HG03469 (cell line): ENCODE data around the gene TTLL5.

Source experiments
- ATAC-seq: cut with Tn5 transposase; IDR thresholded peaks from one replicate; pipeline ENCODE4 v1.9.1; 2021; ENCODE audit warnings: mild to moderate bottlenecking, moderate library complexity, moderate number of reproducible peaks; ENCODE audit not compliant: unreplicated experiment

TTLL5 gene

DNA sequence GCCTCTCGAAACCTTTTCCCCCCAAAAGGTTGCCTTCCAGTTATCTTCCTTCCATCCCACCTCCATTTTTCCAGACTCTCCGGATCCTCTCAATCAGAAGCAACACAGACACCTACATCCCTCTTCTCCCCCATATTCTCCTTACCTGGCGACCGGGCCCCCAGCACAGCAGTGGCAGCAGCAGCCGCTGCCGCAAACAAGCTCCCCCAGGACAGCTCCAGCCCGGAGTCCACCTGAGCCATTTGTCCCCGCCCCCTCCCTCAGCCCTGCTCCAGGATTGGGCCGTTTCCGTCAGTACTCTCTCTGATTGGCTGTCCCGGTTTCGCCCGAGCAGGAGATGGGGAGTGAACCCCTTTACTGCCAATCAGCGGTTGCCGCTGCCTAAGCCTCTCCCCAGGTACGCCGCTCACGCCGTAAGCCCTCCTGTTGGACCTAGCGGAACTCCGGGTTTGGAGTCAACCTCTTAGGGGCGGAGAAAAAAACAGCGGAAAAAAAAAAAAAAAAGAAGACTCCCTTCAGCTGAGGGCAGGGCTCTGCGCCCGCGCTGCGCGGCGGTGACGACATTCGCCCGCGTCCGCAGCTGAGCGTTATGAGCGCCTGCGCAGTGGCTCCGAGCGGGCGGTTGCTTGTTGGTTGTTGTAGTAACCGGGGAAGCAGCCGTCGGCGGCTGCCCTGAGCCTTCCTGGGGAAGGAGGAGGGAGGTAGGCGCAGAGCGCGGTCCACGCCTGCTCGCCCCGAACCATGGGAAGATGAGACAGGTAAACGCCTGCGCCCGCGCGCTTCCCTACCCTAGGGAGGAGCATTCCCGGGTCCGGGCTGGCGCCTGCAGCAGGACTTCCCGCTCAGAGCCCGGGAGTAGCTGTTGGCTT, at the start of gene TTLL5, which contains the start of gene ERG28:
TTLL5 (plus strand) TSS at position 617 of the 869 bp plus-strand sequence. CDS start 1,904 bp downstream, outside the sequence.
ERG28 (minus strand) TSS at position 247 of the 869 bp plus-strand sequence. CDS start 3,374 bp downstream, outside the sequence.
- ATAC-seq, result peak; percentile 83

- ATAC-seq, result no peak
Observed at GRCh38 chr14:75612157-75612556, 48.9 kb upstream of the TTLL5 start.

DNA sequence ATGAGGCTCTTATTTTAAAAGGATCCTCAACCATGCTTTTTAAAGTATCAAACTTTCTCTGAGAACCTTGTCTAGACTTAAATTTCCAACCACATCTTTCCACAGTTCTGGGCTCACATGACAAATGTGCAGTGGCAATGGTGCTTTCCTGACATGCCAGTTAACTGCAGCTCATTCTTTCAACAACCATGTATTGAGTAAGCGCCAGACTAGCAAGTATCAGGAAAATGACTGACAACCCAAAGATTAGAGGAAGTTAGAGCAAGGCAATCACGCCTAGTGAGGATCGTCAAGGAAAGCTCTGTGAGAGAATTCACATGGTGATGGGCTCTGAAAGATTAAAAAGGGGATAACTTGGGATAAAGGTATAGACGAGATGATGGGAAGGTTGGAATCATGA, 46.9 kb upstream of the TTLL5 start:
- ATAC-seq, result no peak

- ATAC-seq, result no peak
Observed at GRCh38 chr14:75615200-75615599, 45.8 kb upstream of the TTLL5 start.

DNA sequence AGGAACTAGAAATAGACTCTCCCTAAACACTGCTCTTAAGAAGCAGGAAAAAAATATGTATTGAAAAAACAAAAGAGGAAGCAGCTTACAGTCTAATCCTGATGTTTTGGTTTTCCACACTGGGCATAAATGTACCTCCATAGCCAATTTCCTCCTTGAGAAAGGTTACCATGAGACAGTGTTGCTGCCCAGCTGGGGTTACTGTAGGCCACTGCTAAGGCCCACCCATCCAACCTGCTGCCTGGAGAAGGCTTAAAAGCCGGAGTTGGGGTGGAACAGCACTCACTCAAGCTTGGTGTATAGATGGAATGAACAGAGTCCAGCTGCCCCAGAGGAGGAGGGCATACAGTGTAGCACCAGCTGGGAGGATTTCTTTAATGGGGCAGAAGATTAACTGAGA, 41.5 kb upstream of the TTLL5 start:
- ATAC-seq, result no peak

- ATAC-seq, result no peak
Observed at GRCh38 chr14:75625034-75625433, 36.0 kb upstream of the TTLL5 start.

GRCh38 chr14:75626396-75626795, 34.6 kb upstream of the TTLL5 start:
- no peak for ATAC-seq

DNA sequence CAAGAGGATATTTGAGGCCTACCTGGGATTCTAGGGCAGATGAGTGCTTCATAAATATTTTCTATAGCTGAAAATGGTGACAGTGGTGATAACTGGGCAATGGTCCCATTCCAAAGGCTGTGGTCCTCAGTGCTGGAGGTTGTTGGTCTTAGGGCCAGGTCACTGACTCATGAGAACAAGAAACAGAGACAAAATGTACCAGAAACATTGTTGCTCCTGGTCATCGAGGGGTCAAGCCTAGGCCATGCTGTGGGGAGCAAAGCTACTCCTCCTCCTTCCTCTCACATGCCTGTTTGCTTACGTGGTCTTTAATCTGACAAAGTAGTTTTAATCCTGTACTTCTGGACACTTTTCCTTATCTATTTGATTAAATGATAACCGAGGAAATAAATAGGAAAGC, 34.2 kb upstream of the TTLL5 start:
- no peak for ATAC-seq

DNA sequence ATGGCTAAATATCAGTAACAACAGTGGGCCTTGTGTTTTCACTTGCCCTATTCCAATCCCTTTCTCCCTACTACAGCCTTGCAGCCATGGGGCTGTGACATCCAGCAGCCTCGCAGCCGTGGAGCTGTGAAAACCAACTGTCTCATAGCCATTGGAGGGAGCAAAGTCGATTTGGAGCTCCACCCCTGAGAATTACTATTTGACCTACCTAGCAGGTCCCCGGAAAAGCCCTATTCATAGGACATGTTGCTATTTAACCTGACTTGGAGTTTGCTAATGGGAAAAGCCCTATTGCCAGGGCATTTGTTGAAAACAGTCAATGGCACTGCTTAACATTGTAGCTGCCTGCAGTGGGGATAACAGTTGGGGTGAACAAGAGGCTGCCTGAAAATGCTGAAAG, 33.6 kb upstream of the TTLL5 start:
- no peak for ATAC-seq

DNA sequence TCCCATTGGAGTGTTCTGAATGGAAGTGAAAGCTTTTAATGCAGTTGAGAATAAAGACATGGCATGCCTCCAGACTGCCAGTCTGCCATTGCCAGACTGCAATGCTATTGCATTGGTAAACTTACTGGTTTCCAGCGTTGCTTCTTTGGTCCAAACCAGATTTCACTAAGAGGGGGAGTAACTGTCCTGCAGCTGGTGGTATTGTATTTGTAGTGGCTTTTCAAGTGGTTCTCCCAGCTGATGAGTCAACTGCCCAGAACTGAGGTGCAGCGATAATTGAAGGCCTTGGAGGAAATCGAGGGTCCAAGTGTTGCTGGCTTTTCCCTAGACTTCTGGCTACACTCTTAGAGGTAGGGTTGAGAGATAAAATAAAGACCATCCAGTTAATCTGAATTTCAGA, 32.2 kb upstream of the TTLL5 start:
- no peak for ATAC-seq

GRCh38 chr14:75630695-75631452, 30.2 kb upstream of the TTLL5 start:
- no peak for ATAC-seq

DNA sequence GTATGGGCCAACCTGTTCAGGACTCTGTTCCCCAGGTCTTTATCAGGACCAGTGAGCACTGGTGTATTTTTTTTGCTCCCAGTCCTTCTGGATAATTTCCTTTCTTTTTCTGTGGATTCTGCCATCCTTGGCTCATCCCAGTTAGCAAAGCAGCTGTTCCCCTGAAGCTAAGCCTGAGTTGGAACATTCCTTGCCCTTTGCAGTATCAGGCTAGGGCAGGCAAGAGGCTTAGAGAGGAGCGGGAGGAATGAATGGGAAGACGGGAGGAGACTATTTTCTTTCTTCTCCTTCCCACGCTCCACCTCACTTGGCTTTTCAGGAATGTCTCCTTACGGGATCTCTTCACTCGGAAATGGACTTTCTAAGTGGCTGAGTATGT, 29.6 kb upstream of the TTLL5 start:
- ATAC-seq, result no peak

DNA sequence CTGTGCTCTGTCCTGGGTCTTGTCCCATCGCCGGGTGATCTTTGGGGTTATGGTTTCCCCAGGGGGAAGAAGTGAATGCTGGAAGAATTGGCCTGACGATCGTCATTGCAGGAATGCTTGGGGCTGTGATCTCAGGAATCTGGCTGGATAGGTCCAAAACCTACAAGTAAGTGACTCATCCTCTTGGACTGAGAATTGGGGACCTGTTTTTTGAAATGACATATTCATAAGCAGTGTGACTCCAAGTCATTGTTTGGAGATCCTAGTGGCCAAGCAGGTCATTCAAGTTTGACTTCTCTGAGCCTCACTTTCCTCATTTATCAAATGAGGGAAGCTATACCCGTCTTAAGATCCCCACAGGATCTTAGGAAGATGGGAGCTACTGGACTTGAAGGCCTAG, 26.2 kb upstream of the TTLL5 start:
- no peak for ATAC-seq

DNA sequence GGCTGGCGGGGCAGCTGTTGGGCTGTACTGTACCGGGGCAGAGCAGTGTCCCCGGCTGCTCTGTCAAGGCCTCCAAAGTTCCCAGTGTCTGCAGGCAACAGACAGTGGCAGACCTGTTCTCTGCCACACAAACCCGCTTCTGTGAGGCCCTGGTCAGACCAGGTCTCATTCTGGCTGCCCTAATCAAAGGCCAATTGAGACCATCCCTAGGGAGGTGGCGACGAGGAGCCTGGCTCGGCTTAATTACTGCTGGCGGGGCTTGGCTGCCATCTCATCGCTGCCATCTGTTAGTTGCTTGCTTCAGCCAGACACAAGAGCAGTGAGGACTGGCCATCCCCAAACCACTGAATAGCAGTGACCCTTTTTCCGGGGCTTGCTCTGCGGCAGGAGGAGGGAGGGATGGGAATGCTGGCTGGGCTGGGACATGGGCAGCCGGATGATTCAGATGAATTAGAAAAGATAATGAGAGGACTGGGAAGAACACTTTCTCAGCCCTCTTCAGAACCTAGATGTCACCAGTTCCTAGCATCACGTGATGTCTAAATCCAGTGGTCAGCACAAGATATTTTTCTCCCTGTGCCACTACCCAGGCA, 24.9 kb upstream of the TTLL5 start:
- ATAC-seq, result no peak

DNA sequence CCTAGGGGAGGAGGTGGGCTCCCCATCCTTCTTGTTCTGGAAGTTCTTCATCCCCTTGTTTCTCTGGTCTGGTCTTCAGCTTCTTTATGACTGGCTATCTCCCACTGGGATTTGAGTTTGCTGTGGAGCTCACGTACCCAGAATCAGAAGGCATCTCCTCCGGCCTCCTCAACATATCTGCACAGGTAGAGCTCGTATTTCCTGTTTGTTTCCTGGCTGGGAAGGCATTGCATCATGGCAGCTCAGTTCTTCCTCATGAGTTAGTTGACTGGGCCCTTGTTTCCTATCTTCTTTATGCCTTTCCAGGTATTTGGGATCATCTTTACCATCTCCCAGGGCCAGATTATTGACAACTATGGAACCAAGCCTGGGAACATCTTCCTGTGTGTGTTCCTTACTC, 20.2 kb upstream of the TTLL5 start:
- no peak for ATAC-seq

- ATAC-seq, result no peak
Observed at GRCh38 chr14:75643985-75644384, 17.1 kb upstream of the TTLL5 start.

DNA sequence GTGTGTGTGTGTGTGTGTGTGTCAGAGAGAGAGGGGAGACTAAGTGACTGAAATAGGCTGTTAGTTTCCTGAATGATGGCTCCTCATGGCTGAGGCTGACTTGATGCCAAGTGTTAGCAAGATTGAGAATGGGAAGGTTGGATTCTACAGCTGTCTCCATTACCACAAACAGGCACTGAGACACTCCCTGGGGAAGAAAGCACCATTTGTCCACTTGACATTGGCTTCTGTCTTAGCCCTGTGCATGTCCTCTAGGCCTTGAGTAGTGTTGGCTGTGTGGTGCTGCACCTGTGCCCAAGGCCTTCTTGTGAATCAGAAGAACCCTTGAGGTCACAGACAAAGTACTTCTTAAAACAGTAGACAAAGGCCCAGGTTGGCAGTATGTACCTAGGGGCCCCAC, 16.0 kb upstream of the TTLL5 start:
- no peak for ATAC-seq

DNA sequence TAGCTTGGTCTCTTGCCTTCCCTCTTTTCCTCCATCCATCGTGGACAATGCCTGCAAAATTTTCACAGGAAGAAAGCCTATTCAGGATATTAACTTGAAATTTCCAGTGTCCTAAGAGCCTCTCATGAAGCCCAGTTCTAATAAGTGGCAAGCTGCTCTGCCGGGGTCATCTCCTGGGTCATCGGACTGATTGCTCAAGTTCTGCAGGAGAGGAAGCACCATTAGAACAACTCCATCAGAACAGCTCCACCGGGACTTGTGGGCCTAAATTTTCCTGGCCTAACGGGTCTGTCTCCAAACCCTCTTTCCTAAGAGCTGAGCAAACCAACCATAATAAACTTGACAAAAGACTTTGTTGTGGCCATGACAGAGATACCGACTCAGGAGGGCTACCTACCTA, 14.3 kb upstream of the TTLL5 start:
- ATAC-seq, result no peak

- ATAC-seq, result no peak
Observed at GRCh38 chr14:75647640-75648039, 13.4 kb upstream of the TTLL5 start.

GRCh38 chr14:75648066-75648838, 12.8 kb upstream of the TTLL5 start:
- ATAC-seq, result no peak

- ATAC-seq, result no peak
Observed at GRCh38 chr14:75649337-75649736, 11.7 kb upstream of the TTLL5 start.
